ENCODE data around the gene PPP2R2B.

The PPP2R2B gene

GRCh38 chr5:146860213-146860893 lies 18.2 kb downstream of the PPP2R2B start:
- no peak overlapping the region for H3K4me3 ChIP-seq (ENCODE audit: low read depth, low read length)
- TF ChIP-seq, protein P1, sequence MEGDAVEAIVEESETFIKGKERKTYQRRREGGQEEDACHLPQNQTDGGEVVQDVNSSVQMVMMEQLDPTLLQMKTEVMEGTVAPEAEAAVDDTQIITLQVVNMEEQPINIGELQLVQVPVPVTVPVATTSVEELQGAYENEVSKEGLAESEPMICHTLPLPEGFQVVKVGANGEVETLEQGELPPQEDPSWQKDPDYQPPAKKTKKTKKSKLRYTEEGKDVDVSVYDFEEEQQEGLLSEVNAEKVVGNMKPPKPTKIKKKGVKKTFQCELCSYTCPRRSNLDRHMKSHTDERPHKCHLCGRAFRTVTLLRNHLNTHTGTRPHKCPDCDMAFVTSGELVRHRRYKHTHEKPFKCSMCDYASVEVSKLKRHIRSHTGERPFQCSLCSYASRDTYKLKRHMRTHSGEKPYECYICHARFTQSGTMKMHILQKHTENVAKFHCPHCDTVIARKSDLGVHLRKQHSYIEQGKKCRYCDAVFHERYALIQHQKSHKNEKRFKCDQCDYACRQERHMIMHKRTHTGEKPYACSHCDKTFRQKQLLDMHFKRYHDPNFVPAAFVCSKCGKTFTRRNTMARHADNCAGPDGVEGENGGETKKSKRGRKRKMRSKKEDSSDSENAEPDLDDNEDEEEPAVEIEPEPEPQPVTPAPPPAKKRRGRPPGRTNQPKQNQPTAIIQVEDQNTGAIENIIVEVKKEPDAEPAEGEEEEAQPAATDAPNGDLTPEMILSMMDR (IDR thresholded peaks at IDR 0.05; ENCODE audit: borderline replicate concordance, insufficient read depth, low read depth, low read length), result no peak

GRCh38 chr5:146852089-146852488 lies 26.5 kb downstream of the PPP2R2B start:
- no peak overlapping the region for H3K4me3 ChIP-seq (ENCODE audit: low read depth, low read length)
- TF ChIP-seq, protein P1 (IDR thresholded peaks at IDR 0.05; ENCODE audit: borderline replicate concordance, insufficient read depth, low read depth, low read length), result no peak

- TF ChIP-seq, protein P1 (IDR thresholded peaks at IDR 0.05; ENCODE audit: borderline replicate concordance, insufficient read depth, low read depth, low read length), result no peak
Observed at GRCh38 chr5:146851133-146851532, 27.4 kb downstream of the PPP2R2B start.

GRCh38 chr5:146849694-146850303 lies 28.8 kb downstream of the PPP2R2B start:
- TF ChIP-seq, protein P1 (IDR thresholded peaks at IDR 0.05; ENCODE audit: borderline replicate concordance, insufficient read depth, low read depth, low read length), result no peak
- H3K4me3 ChIP-seq (ENCODE audit: low read depth, low read length), result no peak overlapping the region

More at GRCh38 chr5:146851133-146851532, 27.4 kb downstream of the PPP2R2B start:
- H3K4me3 ChIP-seq (ENCODE audit: low read depth, low read length), result no peak overlapping the region

DNA sequence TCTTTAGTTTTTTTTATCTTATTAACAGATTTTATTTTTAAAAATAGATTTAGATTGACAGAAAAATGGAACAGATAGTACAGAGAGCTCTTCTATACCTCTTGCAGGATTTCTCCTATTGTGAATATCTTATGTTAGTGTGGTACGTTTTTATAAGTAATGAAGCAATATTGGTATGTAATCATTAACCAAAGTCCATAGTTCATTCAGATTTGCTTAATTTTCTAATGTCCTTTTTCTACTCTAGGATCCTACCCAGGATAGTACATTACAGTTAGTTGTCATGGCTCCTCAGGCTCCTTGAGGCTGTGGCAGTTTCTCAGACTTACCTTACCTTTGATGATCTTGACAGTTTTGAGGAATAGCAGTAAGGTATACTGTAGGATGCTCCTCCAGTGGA lies 30.4 kb downstream of the PPP2R2B start:
- TF ChIP-seq, protein P1 (IDR thresholded peaks at IDR 0.05; ENCODE audit: borderline replicate concordance, insufficient read depth, low read depth, low read length), result no peak
- no peak overlapping the region for H3K4me3 ChIP-seq (ENCODE audit: low read depth, low read length)

GRCh38 chr5:146840016-146840415 lies 38.5 kb downstream of the PPP2R2B start:
- TF ChIP-seq, protein P1 (IDR thresholded peaks at IDR 0.05; ENCODE audit: borderline replicate concordance, insufficient read depth, low read depth, low read length), result no peak

More at GRCh38 chr5:146840016-146840415, 38.5 kb downstream of the PPP2R2B start:
- H3K4me3 ChIP-seq (ENCODE audit: low read depth, low read length), result no peak overlapping the region
